Measurements from ENCODE around the gene DES.

DES gene

GRCh38 chr2:219446689-219447088, 28.5 kb downstream of the DES start:
- no peaks in the 10 kb centered on the region for H3K36me3 Mint-ChIP-seq (ENCODE audit: low read depth)
- no peak overlapping the region for H3K27ac Mint-ChIP-seq
- H3K27me3 Mint-ChIP-seq = peaks cover 24% of the 10 kb centered on the region
- peaks cover 8% of the 10 kb centered on the region for H3K4me1 Mint-ChIP-seq (ENCODE audit: low read depth)
- no peaks in the 10 kb centered on the region for H3K9me3 Mint-ChIP-seq
- DNase-seq = no peak
- H3K4me3 Mint-ChIP-seq = no peak overlapping the region

- Mint-ChIP-seq H3K27me3 (peaks cover 24% of the 10 kb centered on the region), H3K36me3 (ENCODE audit: low read depth) (no peaks in the 10 kb centered on the region), H3K4me3 (no peak overlapping the region), H3K27ac (no peak overlapping the region), H3K4me1 (ENCODE audit: low read depth) (peaks cover 13% of the 10 kb centered on the region), H3K9me3 (no peaks in the 10 kb centered on the region)
- no peak for DNase-seq
Measured at GRCh38 chr2:219447242-219448098, 29.3 kb downstream of the DES start.

- Mint-ChIP-seq H3K27me3 (peaks cover 18% of the 10 kb centered on the region), H3K4me3 (peak overlapping the region; percentile 46), H3K9me3 (no peaks in the 10 kb centered on the region), H3K27ac (no peak overlapping the region), H3K36me3 (ENCODE audit: low read depth) (no peaks in the 10 kb centered on the region), H3K4me1 (ENCODE audit: low read depth) (peaks cover 7% of the 10 kb centered on the region)
- DNase-seq = peak; percentile 41
Measured at GRCh38 chr2:219448099-219448775, 30.1 kb downstream of the DES start.

DNA sequence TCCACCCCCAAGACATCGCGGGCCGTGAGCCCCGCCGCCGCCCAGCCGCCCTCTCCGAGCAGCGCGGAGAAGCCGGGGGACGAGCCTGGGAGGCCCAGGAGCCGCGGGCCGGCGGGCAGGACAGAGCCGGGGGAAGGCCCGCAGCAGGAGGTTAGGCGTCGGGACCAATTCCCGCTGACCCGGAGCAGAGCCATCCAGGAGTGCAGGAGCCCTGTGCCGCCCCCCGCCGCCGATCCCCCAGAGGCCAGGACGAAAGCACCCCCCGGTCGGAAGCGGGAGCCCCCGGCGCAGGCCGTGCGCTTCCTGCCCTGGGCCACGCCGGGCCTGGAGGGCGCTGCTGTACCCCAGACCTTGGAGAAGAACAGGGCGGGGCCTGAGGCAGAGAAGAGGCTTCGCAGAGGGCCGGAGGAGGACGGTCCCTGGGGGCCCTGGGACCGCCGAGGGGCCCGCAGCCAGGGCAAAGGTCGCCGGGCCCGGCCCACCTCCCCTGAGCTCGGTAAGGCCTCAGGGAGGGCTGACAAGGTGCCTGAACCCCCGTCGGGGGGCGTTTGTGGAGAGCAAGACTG, 30.7 kb downstream of the DES start:
- no peak overlapping the region for H3K27ac Mint-ChIP-seq

DNA sequence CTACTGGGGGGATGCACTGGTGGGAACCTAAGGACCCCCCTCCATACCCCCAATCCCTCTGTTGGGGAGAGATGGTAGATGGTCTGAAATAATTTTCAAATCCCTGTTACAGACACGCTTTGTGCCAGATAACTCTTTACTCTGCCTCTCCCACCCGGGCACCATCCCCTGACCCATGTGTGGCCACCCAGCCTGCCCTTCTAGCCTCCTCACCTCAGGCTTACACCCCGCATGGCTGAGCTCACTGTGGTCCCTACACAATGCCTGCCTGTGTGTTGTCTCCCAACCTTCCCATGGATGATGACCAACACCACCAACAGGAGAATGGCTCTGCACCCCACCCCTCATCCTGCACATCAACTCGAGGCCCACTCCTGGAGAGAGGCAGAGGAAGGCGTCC, 31.4 kb downstream of the DES start:
- Mint-ChIP-seq H3K36me3 (ENCODE audit: low read depth) (no peaks in the 10 kb centered on the region), H3K9me3 (no peaks in the 10 kb centered on the region), H3K4me3 (no peak overlapping the region), H3K4me1 (ENCODE audit: low read depth) (peaks cover 7% of the 10 kb centered on the region), H3K27me3 (peaks cover 18% of the 10 kb centered on the region), H3K27ac (no peak overlapping the region)
- DNase-seq = no peak

More for the DNA sequence above, 30.7 kb downstream of the DES start:
- Mint-ChIP-seq H3K4me1 (ENCODE audit: low read depth) (peaks cover 7% of the 10 kb centered on the region), H3K27me3 (peaks cover 18% of the 10 kb centered on the region), H3K4me3 (peak overlapping the region; percentile 46), H3K36me3 (ENCODE audit: low read depth) (no peaks in the 10 kb centered on the region), H3K9me3 (no peaks in the 10 kb centered on the region)
- DNase-seq = peak; percentile 58

GRCh38 chr2:219451661-219452360, 33.6 kb downstream of the DES start:
- Mint-ChIP-seq H3K27ac (no peak overlapping the region), H3K4me1 (ENCODE audit: low read depth) (peaks cover 7% of the 10 kb centered on the region), H3K27me3 (peaks cover 14% of the 10 kb centered on the region), H3K36me3 (ENCODE audit: low read depth) (no peaks in the 10 kb centered on the region), H3K9me3 (no peaks in the 10 kb centered on the region), H3K4me3 (no peak overlapping the region)
- no peak for DNase-seq

GRCh38 chr2:219452361-219453317, 34.5 kb downstream of the DES start:
- no peak overlapping the region for H3K27ac Mint-ChIP-seq
- H3K4me3 Mint-ChIP-seq = no peak overlapping the region
- H3K4me1 Mint-ChIP-seq (ENCODE audit: low read depth) = peaks cover 8% of the 10 kb centered on the region
- no peaks in the 10 kb centered on the region for H3K9me3 Mint-ChIP-seq
- no peaks in the 10 kb centered on the region for H3K36me3 Mint-ChIP-seq (ENCODE audit: low read depth)
- no peak for DNase-seq
- peaks cover 12% of the 10 kb centered on the region for H3K27me3 Mint-ChIP-seq

DNA sequence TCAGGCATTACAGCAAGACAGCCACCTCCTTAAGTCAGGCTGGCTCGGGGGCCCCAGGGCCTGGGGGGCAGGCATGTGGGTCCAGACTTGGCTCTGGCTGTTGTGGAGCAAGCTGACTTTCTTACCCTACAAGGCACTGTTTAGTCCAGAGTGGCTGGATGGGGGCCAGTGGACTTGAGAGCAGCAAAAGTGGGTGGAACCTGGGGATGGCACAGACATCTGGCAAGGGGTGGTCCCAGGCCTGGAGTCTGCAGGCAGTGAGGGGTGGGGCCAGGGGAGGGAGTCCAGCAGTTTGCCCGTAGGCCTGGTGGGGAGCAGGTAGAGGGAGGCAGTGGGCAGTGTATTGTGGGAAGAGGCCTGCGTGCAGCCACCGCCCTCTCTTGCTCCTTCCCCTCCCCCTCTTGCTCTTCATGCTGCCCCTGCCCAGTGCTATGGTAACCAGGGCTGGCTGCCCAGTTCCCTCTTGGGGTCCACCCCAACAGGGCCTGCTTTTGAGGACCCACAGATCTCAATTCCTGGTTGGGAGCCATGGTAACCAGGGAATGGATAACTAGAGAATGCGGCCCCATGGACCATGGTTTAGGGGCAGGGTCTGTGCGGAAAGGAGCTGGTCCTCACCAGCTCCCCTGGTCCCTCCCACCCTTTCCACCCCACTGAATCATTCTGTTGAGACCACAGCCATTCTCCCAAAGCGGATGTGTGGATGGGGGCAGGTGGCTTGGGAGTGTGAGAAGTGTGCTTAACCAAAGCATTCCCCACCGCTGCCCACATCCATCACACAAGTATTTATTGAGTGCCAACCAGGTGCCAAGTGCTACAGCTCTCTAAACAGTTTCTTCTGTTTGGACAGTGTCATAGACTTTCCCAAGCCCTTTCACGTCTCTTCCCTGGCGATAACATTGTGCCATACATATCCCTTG, 35.8 kb downstream of the DES start:
- H3K36me3 Mint-ChIP-seq (ENCODE audit: low read depth) = no peaks in the 10 kb centered on the region
- no peaks in the 10 kb centered on the region for H3K9me3 Mint-ChIP-seq
- H3K4me1 Mint-ChIP-seq (ENCODE audit: low read depth) = peaks cover 16% of the 10 kb centered on the region
- DNase-seq = no peak
- no peak overlapping the region for H3K27ac Mint-ChIP-seq
- H3K4me3 Mint-ChIP-seq = no peak overlapping the region
- H3K27me3 Mint-ChIP-seq = peaks cover 10% of the 10 kb centered on the region

GRCh38 chr2:219455581-219455980, 37.4 kb downstream of the DES start:
- Mint-ChIP-seq H3K36me3 (ENCODE audit: low read depth) (no peaks in the 10 kb centered on the region), H3K4me3 (no peak overlapping the region), H3K4me1 (ENCODE audit: low read depth) (peaks cover 13% of the 10 kb centered on the region), H3K9me3 (no peaks in the 10 kb centered on the region), H3K27ac (no peak overlapping the region), H3K27me3 (no peaks in the 10 kb centered on the region)
- DNase-seq = no peak

- H3K9me3 Mint-ChIP-seq = no peaks in the 10 kb centered on the region
- no peak overlapping the region for H3K4me3 Mint-ChIP-seq
- DNase-seq = no peak
- no peaks in the 10 kb centered on the region for H3K27me3 Mint-ChIP-seq
- H3K27ac Mint-ChIP-seq = no peak overlapping the region
- H3K36me3 Mint-ChIP-seq (ENCODE audit: low read depth) = no peaks in the 10 kb centered on the region
- peaks cover 9% of the 10 kb centered on the region for H3K4me1 Mint-ChIP-seq (ENCODE audit: low read depth)
Measured at GRCh38 chr2:219457784-219458369, 39.7 kb downstream of the DES start.

DNA sequence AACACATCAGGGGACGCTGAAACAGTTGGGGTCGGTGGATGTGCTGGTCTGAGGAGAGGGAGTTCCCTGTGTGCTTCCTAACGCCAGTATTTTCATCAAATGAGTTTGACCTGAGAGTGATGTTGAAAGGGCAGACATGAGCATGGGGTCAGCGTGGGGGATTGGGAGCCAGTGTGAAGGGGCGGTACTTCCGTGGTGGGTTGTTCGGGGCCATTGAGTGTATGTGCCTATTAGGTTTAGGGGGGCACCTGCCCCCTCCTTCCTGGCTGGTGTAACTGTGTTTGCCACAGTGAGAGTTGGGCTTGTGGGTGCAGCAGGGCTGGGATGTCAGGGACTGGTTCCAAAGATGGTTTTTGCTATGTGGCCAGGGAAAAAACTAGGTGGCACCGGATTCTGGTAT, 40.8 kb downstream of the DES start:
- H3K36me3 Mint-ChIP-seq (ENCODE audit: low read depth) = no peaks in the 10 kb centered on the region
- no peaks in the 10 kb centered on the region for H3K27me3 Mint-ChIP-seq
- peaks cover 9% of the 10 kb centered on the region for H3K4me1 Mint-ChIP-seq (ENCODE audit: low read depth)
- no peak overlapping the region for H3K4me3 Mint-ChIP-seq
- H3K9me3 Mint-ChIP-seq = no peaks in the 10 kb centered on the region
- DNase-seq = no peak
- no peak overlapping the region for H3K27ac Mint-ChIP-seq

GRCh38 chr2:219459460-219460311, 41.5 kb downstream of the DES start:
- H3K9me3 Mint-ChIP-seq = no peaks in the 10 kb centered on the region
- no peaks in the 10 kb centered on the region for H3K27me3 Mint-ChIP-seq
- H3K4me1 Mint-ChIP-seq (ENCODE audit: low read depth) = peaks cover 9% of the 10 kb centered on the region
- H3K36me3 Mint-ChIP-seq (ENCODE audit: low read depth) = no peaks in the 10 kb centered on the region
- no peak overlapping the region for H3K27ac Mint-ChIP-seq
- H3K4me3 Mint-ChIP-seq = no peak overlapping the region
- peak; percentile 64 for DNase-seq
